GM12872 (cell line): ENCODE results near the gene FBN1.

Source experiments
- TF ChIP-seq, protein P1 (sequence below): IDR thresholded peaks from 3 replicates; pipeline ENCODE4 v1.5.1; 2011; ENCODE audit warnings: low read depth, mild to moderate bottlenecking, low read length, moderate library complexity; ENCODE audit not compliant: insufficient read depth

FBN1 gene

DNA sequence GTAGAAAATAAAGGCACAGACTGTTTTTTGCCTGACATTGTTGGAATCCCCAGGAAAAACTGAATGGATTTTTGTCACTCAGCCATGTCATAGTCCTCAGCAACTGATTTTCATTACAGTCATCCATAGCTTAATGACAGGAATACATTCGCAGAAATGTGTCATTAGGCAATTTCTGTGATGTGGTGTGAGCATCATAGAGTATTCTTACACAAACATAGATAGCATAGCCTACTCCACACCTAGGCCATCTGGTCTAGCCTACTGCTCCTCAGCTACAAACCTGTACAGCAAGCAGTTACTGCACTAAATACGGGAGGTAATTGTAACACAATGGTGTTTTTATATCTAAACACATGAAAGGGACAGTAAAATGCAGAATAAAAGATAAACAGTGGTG, 34.4 kb upstream of the FBN1 start:
- TF ChIP-seq, protein P1, sequence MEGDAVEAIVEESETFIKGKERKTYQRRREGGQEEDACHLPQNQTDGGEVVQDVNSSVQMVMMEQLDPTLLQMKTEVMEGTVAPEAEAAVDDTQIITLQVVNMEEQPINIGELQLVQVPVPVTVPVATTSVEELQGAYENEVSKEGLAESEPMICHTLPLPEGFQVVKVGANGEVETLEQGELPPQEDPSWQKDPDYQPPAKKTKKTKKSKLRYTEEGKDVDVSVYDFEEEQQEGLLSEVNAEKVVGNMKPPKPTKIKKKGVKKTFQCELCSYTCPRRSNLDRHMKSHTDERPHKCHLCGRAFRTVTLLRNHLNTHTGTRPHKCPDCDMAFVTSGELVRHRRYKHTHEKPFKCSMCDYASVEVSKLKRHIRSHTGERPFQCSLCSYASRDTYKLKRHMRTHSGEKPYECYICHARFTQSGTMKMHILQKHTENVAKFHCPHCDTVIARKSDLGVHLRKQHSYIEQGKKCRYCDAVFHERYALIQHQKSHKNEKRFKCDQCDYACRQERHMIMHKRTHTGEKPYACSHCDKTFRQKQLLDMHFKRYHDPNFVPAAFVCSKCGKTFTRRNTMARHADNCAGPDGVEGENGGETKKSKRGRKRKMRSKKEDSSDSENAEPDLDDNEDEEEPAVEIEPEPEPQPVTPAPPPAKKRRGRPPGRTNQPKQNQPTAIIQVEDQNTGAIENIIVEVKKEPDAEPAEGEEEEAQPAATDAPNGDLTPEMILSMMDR: no peak

- TF ChIP-seq, protein P1: no peak
Measured at GRCh38 chr15:48678851-48679250, 33.3 kb upstream of the FBN1 start.

DNA sequence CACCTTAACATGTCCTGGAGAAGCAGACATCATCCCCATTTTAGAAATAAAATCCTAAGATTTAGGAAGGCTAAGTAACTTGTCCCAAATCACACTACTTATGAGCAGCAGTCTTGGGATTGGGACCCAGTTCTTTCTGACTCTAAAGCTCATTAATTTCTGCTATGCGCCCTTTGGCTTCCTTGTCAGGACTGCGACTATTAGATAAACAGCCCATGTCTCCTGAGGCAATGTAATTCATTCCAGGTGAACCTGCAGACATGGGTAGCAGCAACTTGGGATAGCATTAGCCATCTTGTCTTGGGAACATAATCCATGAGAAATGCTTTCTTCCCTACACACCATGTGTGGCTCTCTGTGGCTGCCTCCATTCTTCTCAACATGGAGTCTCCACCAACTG, 32.3 kb upstream of the FBN1 start:
- TF ChIP-seq, protein P1: no peak

GRCh38 chr15:48675436-48675835, 29.9 kb upstream of the FBN1 start:
- TF ChIP-seq, protein P1: no peak

- TF ChIP-seq, protein P1: no peak
Measured at GRCh38 chr15:48674876-48675275, 29.4 kb upstream of the FBN1 start.

- TF ChIP-seq, protein P1: no peak
Measured at GRCh38 chr15:48672206-48672605, 26.7 kb upstream of the FBN1 start.

DNA sequence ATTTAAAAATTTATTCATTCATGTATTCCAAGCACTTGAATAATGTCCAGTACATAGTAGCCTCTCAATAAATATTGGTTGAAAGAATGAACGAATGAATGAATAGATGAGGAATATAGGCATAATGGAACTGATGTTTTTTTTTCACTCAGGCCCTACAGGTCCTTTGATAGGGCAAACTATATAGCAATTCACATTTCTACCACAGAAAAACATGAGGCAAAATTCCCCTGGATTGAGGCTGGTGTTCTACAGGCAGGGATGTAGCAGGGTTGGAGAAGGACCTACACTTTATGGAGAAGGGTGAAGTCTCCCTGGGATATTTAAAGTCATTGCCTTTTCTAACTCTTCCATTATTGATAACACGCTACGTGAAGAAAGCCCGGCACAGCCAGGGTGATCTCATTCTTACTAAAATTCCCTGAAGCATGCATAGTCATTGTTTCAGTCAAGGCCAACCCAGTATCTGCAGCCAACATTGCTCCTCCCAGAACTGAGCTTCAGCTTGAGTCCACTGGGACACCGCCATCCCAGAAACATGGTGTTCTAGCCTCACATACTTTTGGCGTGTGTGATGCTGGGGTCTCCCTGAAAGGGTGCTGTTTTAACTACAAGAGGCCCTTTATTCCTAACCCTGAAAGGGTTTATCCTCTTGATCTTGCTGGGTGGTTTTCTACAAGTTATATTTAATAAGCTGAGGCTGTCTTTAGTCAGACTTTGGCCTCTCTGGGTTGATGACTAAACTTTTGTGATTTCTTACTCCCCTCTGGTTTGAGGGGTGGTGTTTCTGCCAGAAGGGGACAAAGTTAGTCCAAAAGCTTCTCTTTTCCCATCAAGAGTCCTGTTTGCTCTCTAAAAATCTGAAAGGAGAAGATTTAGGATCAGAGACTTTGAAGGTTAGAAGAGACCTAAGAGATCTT, 25.9 kb upstream of the FBN1 start:
- TF ChIP-seq, protein P1: no peak
